ENCODE measurements around the gene ERV3-1.
"Not testable (repeated sequence)": the region's sequence is repeated elsewhere in the genome, so short reads cannot be mapped to it uniquely, and the experiment has no call there.

DNA sequence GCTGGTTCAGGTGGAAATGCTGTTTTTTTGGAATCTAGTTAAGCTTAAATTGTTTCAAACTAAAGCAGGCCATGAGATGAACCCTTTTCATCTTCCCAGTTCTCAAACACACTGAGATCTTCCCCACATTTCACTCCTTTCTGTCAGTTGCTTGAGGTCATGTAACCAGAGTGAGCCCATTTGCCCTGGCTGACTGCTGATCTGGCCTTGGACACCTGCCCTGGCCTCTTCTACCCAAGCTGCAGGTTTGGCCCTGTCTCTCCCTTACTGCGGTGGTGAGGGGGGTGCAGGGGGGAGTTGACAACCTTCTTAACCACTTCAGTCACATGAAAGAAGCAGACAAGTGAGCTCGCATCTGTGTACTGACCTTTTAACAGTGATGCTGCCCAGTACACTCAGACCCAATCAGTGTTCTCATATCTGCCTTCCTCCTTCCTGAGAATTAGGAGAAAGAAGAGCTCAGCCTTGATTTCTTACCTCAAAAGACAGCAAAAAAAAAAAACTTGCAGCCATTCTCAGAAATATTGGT lies 48.0 kb upstream of the ERV3-1 start:
- not testable (repeated sequence) for TF ChIP-seq CTCF (IDR thresholded peaks at IDR 0.05); NR2C2 (CRISPR knock-in tag; IDR thresholded peaks at IDR 0.05); TP53 (CRISPR knock-in tag; IDR thresholded peaks at IDR 0.05); IRF1 (CRISPR knock-in tag; IDR thresholded peaks at IDR 0.05)
